Left ventricle myocardium inferior (tissue), 1 donor: ENCODE data around the gene AGAP6. TPM values are rescaled to one million over a fixed set of nuclear protein-coding genes. Genes with fewer than 3 reads are reported as not detected.
"Not testable (repeated sequence)": the region's sequence is repeated elsewhere in the genome, so short reads cannot be mapped to it uniquely, and the experiment has no call there.

ENCODE experiments used
- DNase-seq: peaks from one replicate; pipeline ENCODE4 v3.0.0-alpha.2; 2020
- H3K27ac ChIP-seq: fragments of 200-600 bp; replicated peaks from 2 replicates; pipeline ENCODE4 v1.8.0; 2021
- H3K27me3 ChIP-seq: fragments of 200-600 bp; 2 replicates; pipeline ENCODE4 v1.8.0; 2021; ENCODE audit warnings: low read depth
- H3K36me3 ChIP-seq: fragments of 200-600 bp; 2 replicates; pipeline ENCODE4 v1.8.0; 2021
- H3K4me1 ChIP-seq: fragments of 200-600 bp; 2 replicates; pipeline ENCODE4 v1.8.0; 2021
- H3K4me3 ChIP-seq: fragments of 200-600 bp; 2 replicates; pipeline ENCODE4 v1.8.0; 2021; ENCODE audit warnings: mild to moderate bottlenecking, moderate library complexity
- H3K9me3 ChIP-seq: fragments of 200-600 bp; replicated peaks from 2 replicates; pipeline ENCODE4 v1.8.0; 2021
- CTCF ChIP-seq: fragments of 200-600 bp; IDR thresholded peaks from 2 replicates; pipeline ENCODE4 v1.8.0; 2021; ENCODE audit warnings: antibody characterized with exemption, mild to moderate bottlenecking, borderline replicate concordance
- intact Hi-C: fragments of 100-400 bp; cut with micrococcal nuclease; formaldehyde crosslinking; loops from one replicate; pipeline ENCODE4 v1.11.0; 2022
- total RNA-seq: library from RNA; stranded (reverse); fragmentation: NEBNext Ultra II Directional; extraction: Animal tissue kit (Norgen Biotek cat#: 25700); gene quantifications from one replicate; pipeline ENCODE4 v1.2.1, GENCODE V29; 2021
- donor health status: DM: no; HTN: yes; CAD: no; lungs with severe emphysema.

Gene AGAP6
- total RNA-seq, 1 donor from 2014 or later: 4.7 TPM

- no peak for TF ChIP-seq CTCF
- intact Hi-C loops: no loop called here
- no peak overlapping the region for H3K4me3 ChIP-seq
Measured at GRCh38 chr10:50027195-50027594, 39.0 kb downstream of the AGAP6 start.

GRCh38 chr10:50033481-50033880, 45.3 kb downstream of the AGAP6 start:
- Histone ChIP-seq H3K27me3 (no peaks in the 10 kb centered on the region), H3K36me3 (no peaks in the 10 kb centered on the region), H3K4me1 (no peaks in the 10 kb centered on the region), H3K27ac (no peak overlapping the region), H3K4me3 (no peak overlapping the region), H3K9me3 (no peaks in the 10 kb centered on the region)
- no peak for TF ChIP-seq CTCF
- DNase-seq: no peak
- intact Hi-C loops: no loop called here

More at GRCh38 chr10:50027195-50027594, 39.0 kb downstream of the AGAP6 start:
- H3K27me3 ChIP-seq: peaks cover 18% of the 10 kb centered on the region
- H3K27ac ChIP-seq: no peak overlapping the region
- DNase-seq: no peak
- no peaks in the 10 kb centered on the region for H3K36me3 ChIP-seq
- H3K9me3 ChIP-seq: no peaks in the 10 kb centered on the region
- no peaks in the 10 kb centered on the region for H3K4me1 ChIP-seq

DNA sequence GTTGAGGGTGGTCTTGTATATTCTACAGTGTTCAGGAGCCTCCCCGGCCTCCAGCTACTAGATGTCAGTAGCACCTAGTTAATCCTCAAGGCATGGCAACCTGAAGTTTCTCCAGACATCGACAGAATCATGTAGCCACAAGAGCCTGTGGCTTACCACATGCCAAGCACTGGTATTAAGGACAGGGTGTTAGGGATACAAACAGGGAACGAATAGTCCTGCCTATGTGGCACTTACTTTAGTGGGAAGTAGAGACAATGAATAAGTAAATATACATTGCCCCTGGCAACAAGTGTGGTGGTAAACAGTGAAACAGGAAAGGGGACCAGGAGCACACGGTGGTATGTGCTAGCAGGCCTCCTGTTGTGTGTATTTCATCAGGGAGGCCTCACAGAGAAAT, 47.1 kb downstream of the AGAP6 start:
- H3K9me3 ChIP-seq, H3K27me3 ChIP-seq, H3K36me3 ChIP-seq, H3K4me3 ChIP-seq, DNase-seq, H3K4me1 ChIP-seq, intact Hi-C loops, H3K27ac ChIP-seq: not testable (repeated sequence)

DNA sequence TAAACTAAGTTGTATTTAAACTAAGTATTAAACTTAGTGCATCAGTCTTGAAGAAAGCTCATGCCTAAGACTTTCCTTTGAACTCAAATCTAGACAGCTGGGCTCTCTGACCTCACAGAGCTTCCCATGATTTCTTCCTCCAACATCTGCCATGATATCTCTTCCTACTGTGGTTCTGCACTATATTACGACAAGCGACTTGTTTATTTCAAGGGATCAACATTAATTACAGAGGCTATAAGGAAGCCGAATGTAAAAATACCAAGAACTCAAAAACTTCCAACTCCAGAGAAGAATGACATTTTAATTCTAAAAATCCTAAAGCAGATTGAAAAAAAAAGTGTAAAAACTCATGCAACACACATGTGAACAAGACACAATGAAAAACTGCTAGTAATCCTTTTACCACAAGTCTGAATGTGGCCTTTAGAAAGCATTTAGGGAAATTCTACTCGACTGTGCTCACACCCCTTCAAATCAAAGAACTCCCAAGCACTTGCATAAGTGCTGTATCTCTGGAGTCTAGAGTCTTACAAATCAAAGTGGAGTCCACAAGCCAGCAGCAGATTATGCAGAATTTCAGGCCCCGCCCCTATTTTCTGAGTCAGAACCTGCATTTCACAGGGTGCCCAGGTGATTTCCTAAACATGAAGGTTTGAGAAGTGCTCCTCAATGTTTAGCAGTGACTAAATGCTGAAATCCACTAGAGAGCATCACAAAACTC, 56.9 kb downstream of the AGAP6 start:
- no peak for TF ChIP-seq CTCF
- DNase-seq: no peak
- H3K4me1 ChIP-seq: no peaks in the 10 kb centered on the region
- H3K27me3 ChIP-seq: no peaks in the 10 kb centered on the region
- H3K4me3 ChIP-seq: no peak overlapping the region
- intact Hi-C loops: no loop called here
- no peak overlapping the region for H3K27ac ChIP-seq
- no peaks in the 10 kb centered on the region for H3K36me3 ChIP-seq
- H3K9me3 ChIP-seq: no peaks in the 10 kb centered on the region

- H3K4me1 ChIP-seq, intact Hi-C loops, H3K36me3 ChIP-seq, H3K27me3 ChIP-seq, H3K4me3 ChIP-seq, H3K9me3 ChIP-seq, H3K27ac ChIP-seq, DNase-seq: not testable (repeated sequence)
Measured at GRCh38 chr10:50046457-50046856, 58.3 kb downstream of the AGAP6 start.

DNA sequence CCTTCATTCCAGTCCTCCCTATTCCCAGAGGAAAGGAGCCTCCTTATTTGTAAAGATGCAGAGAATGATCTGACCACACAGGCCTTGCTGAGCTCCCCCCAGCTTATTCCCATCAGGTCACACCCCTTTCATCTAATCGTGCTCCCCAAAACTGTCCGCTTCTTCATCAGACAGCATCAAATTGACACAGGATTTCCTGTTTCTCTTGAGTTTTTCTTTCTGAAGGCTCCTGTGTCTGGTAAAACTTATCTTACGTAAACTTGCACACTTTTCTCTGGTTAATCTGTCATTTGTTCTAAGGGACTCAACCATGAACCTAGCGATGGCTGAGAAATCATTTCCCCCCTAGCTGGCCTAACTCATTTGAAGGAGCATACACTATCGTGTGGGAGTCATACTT, 59.4 kb downstream of the AGAP6 start:
- intact Hi-C loops, H3K4me1 ChIP-seq, H3K27ac ChIP-seq, H3K27me3 ChIP-seq, H3K36me3 ChIP-seq, H3K9me3 ChIP-seq, H3K4me3 ChIP-seq, DNase-seq: not testable (repeated sequence)

GRCh38 chr10:50051995-50052660, 63.9 kb downstream of the AGAP6 start:
- intact Hi-C loops, DNase-seq, H3K27me3 ChIP-seq, H3K36me3 ChIP-seq, H3K9me3 ChIP-seq: not testable (repeated sequence)
- Histone ChIP-seq H3K4me3 (peak overlapping the region; percentile 17), H3K4me1 (peaks cover 14% of the 10 kb centered on the region), H3K27ac (peak overlapping the region; percentile 72)

DNA sequence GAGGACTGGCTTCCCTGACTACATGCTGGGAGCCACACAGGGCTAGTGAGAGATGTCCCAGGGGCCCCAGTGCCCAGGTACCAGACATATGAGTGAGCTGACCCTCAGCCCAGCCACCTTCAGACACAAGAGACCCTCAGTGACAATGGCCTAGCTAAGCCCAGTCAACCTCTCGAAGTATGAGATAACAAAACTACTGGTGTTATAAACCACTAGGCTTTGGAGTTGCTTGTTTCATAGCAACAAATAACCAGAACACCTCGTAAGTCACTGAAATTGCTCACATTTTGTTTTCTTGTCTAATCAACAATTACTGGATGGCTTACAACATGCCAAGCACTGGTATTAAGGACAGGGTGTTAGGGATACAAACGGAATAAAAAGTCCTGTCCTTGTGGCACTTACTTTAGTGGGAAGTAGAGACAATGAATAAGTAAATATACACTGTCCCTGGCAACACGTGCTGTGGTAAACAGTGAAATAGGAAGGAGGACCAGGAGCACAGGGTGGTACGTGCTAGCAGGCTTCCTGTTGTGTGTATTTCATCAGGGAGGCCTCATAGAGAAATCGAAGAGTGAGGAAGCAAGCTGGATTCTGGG, 64.7 kb downstream of the AGAP6 start:
- peaks cover 14% of the 10 kb centered on the region for H3K4me1 ChIP-seq
- peak overlapping the region; percentile 72 for H3K27ac ChIP-seq
- H3K36me3 ChIP-seq, H3K27me3 ChIP-seq, H3K9me3 ChIP-seq, intact Hi-C loops, DNase-seq, H3K4me3 ChIP-seq: not testable (repeated sequence)

DNA sequence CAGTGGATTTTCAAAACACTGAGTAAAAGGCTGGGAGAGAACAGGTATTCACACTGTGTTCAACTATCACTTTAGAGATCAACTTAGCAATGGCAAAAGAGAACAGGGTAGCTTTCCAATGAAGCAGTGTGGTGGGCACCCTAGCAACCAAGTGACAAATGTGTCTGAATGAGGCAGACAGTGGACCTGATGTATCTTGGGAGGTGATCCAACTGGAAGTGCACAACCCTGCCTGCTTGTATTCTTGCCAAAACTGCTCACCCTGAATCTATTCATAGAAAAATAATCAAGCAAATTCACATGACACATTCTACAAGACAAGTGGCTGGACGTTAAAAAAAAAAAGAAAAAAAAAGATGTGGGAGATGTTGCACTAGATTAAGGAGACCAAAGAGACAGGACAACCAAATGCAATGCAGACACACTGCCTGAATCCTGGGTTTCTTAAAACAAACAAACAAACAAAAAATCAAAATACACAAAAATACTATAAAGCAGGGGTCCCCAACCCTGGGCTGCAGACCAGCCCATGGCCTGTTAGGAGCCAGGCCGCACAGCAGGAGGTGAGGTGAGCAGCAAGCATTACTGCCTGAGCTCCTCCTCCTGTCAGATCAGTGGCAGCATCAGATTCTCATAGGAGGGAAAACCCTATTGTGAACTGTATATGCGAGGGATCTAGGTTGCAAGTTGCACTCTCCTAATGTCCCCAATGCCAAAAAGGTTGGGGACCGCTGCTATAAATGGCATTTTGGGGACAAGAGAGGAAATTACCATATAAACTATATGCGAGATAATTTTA, 67.5 kb downstream of the AGAP6 start:
- H3K36me3 ChIP-seq, H3K4me3 ChIP-seq, intact Hi-C loops, H3K27me3 ChIP-seq, DNase-seq, H3K9me3 ChIP-seq: not testable (repeated sequence)
- H3K4me1 ChIP-seq: peaks cover 14% of the 10 kb centered on the region
- H3K27ac ChIP-seq: peak overlapping the region; percentile 83

GRCh38 chr10:50056654-50057053, 68.4 kb downstream of the AGAP6 start:
- H3K36me3 ChIP-seq, H3K27me3 ChIP-seq, intact Hi-C loops, H3K9me3 ChIP-seq, DNase-seq, H3K4me3 ChIP-seq: not testable (repeated sequence)
- Histone ChIP-seq H3K27ac (peak overlapping the region; percentile 83), H3K4me1 (peaks cover 13% of the 10 kb centered on the region)
